Stimulated activated CD4-positive, alpha-beta T cell treated with anti-CD3 and anti-CD28 coated beads, Interleukin-1b, Interleukin-23, amount 100 ng/mL, for 24 hours (primary cell): Measurements from ENCODE around the gene LINC01488.

ENCODE experiments used
- DNase-seq, 4 experiments: peaks; one replicate each; pipeline ENCODE4 v3.0.0-alpha.2; 2020; ENCODE audit warnings: low read depth in 4 of 4, low spot score in 1 of 4

The LINC01488 gene

DNA sequence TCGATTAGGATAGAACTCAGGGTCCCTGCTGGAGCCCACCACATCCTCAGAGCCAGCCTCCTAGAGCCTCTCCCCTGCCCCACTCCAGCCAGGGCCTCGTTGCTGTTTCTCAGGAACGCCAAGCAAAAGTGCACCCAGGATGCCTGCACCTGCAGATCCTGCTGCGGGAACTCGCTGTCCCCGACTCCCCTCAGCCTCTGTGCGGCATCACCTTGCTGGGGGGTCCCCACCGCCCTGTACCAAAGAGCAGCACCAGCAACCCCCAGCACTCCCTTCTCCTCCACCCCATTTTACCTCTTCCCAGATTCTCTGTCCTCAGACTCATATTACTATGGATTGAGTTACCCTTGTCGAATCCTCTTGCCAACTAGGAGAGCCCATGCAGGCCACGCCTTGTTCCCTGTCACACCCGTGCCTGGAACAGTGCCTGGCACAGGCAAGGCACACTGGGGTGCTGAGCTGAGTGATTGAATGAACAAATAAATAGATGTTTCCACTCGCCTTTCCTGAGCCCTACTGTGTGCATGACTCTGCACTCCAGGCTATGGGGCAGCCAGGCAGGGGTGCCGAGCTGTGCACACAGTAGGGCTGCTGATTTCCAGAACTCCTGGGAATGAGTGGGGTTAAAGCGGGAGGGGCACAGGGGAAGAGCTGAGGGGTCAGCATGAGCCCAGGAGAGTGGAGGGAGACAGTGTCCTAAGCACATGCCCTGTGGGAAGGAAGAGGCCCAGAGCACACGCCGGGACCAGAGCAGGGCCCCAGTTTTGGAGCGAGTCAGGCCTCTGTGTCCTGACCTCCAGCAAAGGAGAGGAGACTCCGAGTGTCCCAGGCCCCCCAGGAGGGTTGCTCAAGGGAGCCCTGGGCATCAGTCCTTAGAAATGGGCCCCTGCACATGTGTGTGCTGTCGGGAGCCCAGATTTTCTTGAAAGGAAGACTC, 44.3 kb downstream of the LINC01488 start:
- DNase-seq, result no peak

DNA sequence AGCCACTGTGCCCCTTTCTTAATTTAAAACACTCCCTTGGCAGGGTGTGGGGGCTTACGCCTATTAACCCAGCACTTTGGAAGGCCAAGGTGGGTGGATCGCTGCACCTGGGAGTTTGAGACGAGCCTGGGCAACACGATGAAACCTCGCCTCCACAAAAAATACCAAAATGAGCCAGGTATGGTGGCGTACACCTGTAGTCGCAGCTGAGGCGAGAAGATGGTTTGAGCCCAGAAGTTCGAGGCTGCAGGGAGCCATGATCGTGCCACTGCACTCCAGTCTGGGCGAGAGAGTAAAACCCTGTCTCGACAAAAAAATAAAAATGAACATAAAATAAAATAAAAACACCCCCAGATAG, 45.0 kb downstream of the LINC01488 start:
- DNase-seq, result no peak

DNA sequence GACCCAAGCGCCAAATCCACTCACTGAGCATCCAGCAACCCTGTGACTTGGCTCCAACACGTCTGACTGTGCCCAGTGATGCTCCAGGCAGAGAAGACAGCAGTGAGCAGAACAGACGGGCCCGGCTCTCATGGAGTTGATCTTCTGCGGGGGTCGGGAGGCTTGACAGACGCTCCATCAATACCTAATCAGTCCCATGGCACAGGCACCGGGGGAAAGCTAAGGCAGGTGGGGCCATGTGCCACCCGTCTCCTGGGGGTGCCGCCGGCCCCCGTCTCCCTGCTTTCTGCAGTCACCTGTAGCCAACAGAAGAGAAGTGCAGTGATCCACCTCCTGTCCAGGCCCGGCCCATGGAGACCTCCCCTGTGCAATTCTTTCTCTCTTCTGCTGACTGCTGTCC, 47.5 kb downstream of the LINC01488 start:
- no peak for DNase-seq

DNA sequence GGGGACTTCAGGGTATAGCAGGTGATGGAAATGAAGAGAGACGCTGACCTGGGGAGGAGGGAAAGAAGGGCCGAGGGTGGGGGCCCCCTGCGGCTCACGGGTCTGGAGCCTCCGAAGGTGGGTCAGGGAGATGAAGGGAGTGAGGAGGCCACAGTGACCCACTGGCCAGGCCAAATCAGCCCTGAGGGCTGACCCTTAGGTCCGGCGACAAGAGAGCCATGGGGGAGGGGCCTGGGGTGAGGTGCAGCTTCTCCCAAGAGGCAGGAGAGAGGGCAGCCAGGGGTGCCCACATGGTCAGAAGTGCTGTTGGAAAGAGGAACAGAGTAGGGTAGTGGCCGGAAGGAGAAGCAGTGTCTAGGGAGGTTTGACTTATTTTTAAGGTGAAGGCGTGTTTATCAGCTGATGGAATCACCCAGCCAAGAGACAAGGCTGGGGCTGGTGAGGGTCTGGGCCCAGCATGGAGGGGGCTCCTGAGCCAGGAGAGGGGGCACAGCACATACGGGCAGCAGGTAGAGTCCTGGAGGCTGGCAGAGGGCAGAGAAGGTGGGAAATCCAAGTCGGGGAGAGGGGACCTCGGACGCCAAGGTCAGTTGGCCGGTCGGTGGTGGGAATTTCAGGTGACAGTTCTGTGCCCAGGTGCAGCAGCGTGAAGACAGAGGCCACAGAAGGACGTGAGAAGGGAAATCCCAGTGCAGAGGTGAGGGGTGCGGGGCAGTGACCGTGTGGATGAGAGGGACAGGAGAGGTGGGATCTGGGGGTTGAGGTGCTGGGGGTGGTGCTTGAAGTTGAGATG, 49.0 kb downstream of the LINC01488 start:
- DNase-seq, result no peak

DNA sequence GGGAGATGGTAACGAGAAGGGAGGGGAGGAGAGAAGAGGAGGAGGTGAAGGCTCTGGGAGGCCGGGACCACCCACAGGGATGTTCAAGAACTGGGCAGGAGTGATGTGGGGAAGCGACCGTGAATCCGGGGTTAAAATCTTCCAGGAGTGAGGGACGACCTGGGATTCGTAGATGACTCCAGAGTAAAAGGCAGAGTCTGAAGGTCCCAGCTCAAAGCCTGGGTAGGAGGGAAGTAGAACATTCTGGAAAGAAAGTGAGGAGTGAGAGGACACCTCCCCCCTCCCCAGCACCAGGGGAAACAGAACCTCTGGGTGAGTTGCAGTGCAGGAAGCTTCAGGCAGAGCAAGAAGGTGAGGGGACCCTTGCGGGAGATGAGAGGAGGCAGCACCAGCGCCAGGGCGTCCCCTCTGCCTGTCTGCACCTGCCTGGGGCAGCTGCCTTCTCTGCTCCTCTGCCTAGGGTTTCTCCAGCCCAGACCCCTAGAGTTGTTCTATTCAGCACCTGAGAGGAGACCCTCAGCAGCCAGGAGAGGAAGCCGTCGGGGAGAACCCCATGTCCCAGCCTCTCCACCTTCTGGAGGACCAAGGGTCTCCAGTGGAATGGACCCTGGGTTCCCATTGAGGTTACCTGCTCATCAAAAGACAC, 49.7 kb downstream of the LINC01488 start:
- DNase-seq, result no peak

DNA sequence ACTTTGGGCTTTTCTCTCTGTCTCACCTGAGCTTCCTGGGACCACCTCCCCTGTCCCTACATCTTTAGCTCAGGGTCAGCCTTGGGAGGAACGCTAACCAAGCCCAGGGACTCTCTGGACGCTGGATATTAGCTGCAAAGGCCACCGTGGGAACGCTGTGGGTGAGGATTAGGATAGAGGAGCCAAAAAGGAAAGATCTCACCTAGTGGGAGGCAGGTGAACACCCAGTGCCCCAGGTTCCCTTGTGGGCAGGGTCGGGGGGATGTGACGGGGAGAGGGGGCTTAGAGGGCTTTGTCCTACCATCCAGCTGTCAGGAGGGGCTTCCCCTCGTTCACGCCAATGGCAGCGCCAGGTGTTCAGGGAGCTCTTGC, 50.2 kb downstream of the LINC01488 start:
- no peak for DNase-seq

DNA sequence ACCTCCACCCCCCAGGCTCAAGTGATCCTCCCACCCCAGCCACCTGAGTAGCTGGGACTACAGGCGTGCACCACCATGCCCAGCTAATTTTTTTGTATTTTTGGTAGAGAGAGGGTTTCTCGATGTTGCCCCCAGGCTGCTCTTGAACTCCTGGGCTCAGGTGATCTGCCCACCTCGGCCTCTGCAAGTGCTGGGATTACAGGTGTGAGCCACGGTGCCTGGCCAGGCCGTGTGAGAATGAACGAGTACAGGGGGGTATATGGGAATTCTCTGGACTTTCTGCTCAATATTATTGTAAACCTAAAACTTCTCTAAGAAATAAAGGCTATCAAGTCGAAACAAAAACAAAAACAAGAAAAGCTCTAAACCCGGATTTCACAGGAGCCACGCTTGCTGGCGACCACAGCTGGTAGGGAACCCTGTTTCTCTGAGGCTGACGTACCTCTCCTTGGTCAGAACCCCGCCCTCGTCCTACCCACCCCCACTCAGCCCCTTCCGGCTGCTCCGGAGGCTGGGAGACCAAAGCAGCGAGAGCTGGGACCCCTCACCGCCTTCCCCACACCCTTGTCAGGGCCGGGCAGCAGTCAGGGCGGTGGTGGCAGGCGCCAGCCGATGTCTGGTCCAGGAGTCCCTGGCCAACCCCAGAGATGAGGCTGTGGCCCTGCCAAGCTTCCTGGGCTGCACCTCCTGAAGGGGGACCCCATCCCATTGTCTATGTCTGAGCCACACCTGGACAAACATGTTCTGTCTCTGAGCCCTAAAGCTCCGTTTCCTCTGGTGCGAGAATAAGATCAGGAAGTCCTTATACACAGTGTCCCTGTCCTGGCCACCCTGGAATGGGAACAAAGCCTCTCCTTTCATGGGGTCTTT, 52.1 kb downstream of the LINC01488 start:
- no peak for DNase-seq

DNA sequence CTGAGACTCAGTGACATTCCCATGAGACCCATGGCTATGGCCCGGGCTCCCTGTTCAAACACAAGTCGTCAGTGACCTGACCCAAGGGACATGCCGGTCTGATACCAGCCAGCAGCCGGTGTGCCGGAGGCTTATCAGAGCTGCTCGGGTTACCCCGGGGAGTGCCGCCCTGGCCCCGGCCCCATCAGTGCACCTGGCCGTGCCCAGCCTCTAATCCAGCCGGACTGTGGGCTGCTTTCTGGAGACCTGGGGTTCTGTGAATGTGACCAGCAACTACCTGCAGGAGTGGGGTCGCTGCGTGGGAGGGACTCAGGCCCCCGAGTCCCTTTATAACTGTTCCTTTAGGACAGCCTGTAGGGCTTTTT, 52.7 kb downstream of the LINC01488 start:
- no peak for DNase-seq

DNA sequence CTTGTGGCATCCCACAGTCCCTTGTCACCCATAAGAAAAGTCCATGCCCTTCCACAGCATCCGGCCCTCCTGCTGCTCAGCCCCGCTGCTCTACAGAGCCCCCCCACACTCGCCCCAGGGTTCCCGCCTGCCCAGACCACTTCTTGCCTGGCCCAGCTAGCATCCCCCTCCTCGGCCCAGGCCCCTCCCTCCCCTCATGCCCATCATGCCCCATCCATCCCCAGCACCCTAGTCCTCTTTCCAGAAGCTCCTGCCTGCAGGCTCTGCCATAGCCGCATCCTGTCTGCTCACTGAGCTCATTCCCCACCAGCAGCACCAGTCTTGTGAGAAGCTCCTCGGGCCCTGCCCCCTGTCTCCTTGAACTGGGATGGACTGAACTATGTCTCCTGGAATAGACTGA, 54.4 kb downstream of the LINC01488 start:
- DNase-seq, result no peak

DNA sequence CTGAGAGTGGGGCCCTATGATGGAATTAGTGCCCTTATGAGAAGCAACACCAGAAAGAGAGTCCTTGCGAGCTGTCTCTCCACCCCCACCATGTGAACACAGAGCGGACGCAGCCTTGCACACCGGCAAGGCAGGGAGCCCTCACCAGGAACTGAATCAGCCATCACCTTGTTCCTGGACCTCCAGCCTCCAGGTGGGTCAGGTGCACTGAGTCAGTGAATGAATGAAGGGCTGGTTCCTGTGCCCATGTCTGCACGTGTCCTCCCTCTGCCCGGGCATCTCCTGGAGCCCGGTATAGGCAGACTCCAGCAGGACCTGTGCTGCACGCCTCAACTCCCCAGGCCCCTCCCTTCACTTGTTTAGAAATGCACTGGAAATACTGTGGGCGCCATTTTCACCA, 54.9 kb downstream of the LINC01488 start:
- DNase-seq, result no peak

DNA sequence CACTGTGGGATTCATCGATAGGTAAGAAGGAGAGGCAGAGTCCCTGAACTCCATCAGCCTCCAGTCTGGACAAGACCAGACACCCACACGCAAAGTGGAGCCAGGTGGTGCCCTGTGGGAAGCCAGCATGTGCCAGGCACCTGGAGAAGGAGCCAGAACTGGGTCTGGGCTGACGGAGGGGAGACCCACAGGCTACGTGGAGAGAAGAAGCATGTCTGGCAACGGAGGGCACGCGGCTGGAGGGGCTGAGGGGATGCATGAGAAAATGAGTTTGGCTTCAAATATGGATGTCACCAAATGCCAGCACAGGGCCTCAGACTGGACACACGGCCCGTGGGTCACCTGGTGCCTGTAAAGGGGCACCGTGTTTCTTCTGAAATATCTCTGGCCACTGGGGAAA, 55.7 kb downstream of the LINC01488 start:
- no peak for DNase-seq

DNA sequence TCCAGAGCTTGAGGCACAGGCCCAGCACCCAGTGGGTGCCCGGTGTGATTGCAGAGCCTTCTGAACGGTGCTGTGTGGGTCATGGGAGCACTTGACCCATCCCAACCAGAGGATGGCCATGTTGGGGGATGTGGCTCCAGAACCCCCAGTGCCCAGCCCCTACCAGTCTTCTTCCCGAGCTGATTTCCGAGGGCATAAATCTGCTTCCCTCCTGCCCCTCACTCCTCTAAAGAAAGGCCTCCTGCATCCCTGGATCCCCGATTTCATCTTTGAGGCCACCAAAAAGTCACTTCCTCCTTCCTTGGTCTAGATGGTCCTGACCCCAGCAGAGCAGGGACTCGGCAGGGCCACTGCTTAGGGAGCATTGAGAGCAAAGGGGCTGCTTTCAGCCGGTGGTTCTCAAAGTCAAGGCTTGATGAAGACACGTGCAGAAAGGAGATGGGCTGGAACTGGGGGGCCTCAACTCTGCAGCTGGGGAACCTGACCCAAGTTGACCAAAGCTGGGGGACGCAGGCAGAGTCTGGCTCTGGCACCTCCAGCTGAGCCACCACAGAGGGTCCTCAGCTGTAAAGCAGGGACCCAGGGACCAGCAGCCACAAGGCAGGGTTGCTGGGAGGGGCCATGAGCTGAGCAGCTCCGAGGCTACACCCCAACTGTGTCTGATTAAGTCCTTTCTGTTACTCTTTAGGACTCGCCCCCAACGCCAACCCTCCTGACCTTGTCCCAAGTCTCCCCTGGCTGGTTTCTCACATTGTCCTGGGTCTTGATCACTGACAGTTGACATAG, 56.6 kb downstream of the LINC01488 start:
- no peak for DNase-seq

DNA sequence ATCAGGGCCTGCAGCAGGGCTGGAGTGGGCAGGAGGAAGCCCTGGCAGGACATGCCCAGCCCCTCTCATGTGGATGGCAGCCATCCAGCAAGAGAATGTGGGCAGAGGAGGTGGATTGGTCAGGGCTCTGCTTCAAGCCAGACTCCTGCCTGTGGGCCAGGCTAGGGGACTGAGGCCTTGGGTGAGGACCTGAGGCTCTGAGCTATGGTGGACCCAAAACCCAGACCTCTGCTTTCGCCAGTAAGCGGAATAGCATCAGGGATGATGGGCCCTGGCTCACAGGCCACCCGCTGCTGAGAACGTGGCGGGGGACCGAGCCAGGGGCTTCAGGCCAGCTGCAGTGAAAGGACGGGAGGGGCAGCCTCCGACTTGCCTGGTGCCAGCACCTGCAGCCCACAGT, 57.4 kb downstream of the LINC01488 start:
- DNase-seq, result no peak

DNA sequence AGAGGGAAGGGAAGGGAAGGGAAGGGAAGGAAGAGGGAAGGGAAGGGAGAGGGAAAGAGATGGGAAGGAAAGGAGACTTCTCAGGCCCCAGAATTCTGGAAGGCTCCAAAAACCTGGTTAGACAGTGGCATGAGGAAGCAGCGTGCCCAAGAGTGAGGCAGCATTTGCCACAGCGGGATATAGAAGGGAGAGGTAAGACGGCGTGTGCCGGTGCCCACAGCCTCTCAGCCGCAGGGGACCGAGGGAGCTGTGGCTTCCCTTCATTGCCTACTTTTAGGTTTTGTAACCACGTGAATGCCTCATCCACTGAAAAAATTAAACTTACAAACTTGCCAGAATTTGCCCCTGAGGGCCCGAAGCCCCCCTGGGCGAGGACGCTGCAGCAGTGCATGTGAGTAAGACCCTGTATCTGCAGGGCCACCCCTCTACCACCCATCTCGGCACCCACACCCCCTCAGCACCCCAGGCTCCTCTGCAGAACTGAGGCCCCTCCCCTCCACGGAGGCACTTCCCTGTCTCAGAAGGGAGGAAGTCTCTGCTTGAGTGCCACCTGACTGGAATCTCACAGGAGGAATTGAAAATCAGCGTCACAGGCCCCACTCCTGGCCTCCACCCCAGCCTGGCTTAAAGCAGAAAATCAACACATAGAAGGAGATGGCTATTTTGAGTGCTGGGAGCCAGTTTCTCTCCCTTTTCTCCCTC, 58.1 kb downstream of the LINC01488 start:
- DNase-seq, result no peak

DNA sequence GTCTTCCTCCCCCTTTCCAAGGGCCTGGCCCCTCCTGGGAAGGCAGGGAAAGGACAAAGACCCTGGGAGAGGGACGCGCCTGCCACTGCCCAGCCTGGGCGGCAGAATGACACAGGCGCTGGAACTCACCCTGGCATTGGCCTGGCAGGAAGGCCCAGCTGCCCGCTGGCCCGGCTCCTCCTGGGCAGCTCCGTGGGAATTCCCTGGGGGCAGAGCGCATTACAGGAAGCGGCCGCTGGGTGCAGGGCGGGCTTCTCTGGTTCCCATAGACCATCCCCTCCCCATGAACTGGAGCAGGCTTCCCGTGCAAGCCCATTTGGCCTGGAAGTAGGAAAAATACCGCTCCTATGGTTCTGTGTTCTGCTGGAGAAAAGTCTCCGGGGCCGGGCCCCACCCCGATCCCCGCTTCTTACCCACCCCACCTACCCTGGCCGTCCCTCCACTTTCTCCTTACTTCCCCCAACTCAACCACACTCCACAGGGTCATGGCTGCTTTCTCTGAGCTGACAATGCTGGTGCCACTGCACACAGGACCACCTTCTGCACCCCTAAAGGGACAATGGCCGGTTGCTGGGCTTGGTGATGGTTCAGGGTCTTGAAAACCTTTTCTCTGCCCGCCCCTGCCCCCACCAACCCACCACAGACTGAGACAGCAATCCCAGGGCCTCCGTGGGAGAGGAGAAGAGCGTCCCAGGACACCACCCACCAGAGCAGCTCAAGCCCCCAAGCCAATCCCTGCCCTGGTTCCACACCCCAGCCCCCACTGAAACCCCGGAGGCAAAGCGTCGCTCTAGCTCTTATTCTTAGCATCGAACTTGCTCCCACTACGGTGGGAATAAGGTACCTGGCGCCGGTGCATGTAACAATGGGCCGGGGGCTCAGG, 58.9 kb downstream of the LINC01488 start:
- DNase-seq, result no peak

DNA sequence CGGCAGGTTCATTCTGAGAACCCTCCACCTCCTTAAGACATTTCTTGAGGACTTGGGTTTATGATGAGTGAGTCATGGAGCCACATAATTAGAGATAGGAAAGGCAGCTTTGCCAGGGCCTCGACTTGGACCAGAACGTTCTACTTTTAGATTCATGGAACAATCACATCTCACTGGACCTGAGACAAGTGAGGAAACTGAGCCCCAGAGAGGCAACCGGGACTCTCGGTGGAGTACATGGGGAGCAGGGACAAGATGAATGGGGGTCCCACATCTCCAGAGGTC, 59.5 kb downstream of the LINC01488 start:
- DNase-seq, result no peak

DNA sequence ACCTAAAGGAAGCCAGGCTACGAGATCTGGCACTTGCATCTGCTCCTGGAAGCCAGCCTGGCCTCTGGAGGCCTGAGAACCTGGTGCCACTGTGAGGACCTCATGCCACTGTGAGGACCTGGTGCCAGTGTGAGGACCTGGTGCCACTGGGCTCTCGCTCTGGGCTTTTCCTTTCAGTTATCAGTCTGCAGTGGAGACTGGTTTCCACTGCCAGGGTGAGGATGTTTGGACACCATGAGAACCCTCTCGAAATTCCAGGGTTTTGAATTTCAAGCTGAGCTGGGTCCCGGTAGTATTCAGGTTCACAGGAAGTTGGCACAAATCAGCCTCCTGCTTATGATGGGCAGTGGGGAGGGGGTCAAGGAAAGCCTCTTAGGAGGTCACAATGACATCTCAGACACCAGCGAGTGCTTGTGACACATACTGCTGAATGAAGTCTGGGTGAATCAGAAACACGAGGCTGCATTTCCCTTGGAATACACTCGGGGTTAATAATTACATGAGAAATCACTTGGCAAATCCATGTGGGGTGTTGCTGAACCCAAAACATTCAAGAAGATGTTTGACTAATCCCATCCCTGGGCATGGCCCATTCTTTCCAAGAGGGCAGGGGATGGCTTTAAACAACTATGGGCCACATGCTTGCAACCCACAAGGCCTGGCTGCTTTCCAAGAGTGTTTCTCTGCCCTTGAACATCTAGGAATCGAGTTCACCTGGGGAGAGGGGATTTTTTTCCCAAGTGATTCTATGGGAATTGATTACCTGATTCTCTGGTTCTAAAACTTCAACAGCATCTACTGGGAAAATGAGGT, 60.2 kb downstream of the LINC01488 start:
- DNase-seq, result no peak
